IMR-90 (cell line): ENCODE measurements around the gene ZNRF4. TPM values are rescaled to one million over a fixed set of nuclear protein-coding genes. Genes with fewer than 3 reads are reported as not detected.

Experiments used
- ATAC-seq: fragments of 200-7000 bp; cut with Tn5 transposase; 2 replicates; pipeline ENCODE4 v1.9.1; 2020; ENCODE audit warnings: low read depth, mild to moderate bottlenecking, moderate library complexity
- BruUV-seq: library from RNA; stranded (reverse); fragments of 400-500 nt; replicated peaks from 2 replicates; lab custom pipeline; 2021; lab: Mats Ljungman, UMichigan
- CTCF ChIA-PET: fragments of 300-600 bp; formaldehyde crosslinking; extraction: SDS; loops from one replicate; lab custom pipeline; 2021; ENCODE audit warnings: antibody characterized with exemption; lab: Yijun Ruan, JAX
- POLR2A ChIA-PET: fragments of 300-600 bp; sonication (Branson Sonifier 250); formaldehyde crosslinking; loops from one replicate; lab custom pipeline; 2022; ENCODE audit warnings: antibody characterized with exemption; ENCODE audit not compliant: unreplicated experiment; lab: Charles Lee
- DNase-seq: peaks from one replicate; pipeline ENCODE4 v3.0.0; 2013
- H2AFZ ChIP-seq: replicated peaks from 2 replicates; pipeline ENCODE3; 2013; ENCODE audit warnings: low read length, mild to moderate bottlenecking; ENCODE audit not compliant: poor library complexity
- H2AK5ac ChIP-seq: 2 replicates; pipeline ENCODE4 v1.6.1; 2013; ENCODE audit warnings: low read depth, low read length, inconsistent platforms
- H2AK9ac ChIP-seq: replicated peaks from 2 replicates; pipeline ENCODE3; 2013; ENCODE audit warnings: mild to moderate bottlenecking, low read depth, low read length, moderate library complexity; ENCODE audit not compliant: poor library complexity
- H2BK120ac ChIP-seq: 2 replicates; pipeline ENCODE4 v1.6.1; 2013; ENCODE audit warnings: low read depth, low read length, inconsistent platforms
- H2BK15ac ChIP-seq: 3 replicates; pipeline ENCODE4 v1.6.1; 2013; ENCODE audit warnings: low read depth, low read length, inconsistent platforms
- H2BK20ac ChIP-seq: 2 replicates; pipeline ENCODE4 v1.6.1; 2013; ENCODE audit warnings: low read depth, mild to moderate bottlenecking, inconsistent platforms, low read length, moderate library complexity
- H2BK5ac ChIP-seq: 2 replicates; pipeline ENCODE4 v1.6.1; 2013; ENCODE audit warnings: mild to moderate bottlenecking, low read depth, low read length, inconsistent platforms; ENCODE audit not compliant: poor library complexity, severe bottlenecking
- H3K14ac ChIP-seq: replicated peaks from 2 replicates; pipeline ENCODE4 v1.6.1; 2013; ENCODE audit warnings: low read depth, low read length, inconsistent platforms
- H3K18ac ChIP-seq: 2 replicates; pipeline ENCODE4 v1.6.1; 2013; ENCODE audit warnings: low read depth, low read length, control low read depth
- H3K23ac ChIP-seq: 2 replicates; pipeline ENCODE4 v1.6.1; 2013; ENCODE audit warnings: low read depth, low read length, inconsistent platforms
- H3K27ac ChIP-seq: 2 replicates; pipeline ENCODE4 v1.5.1; 2013; ENCODE audit warnings: mild to moderate bottlenecking, control low read depth, low read length; ENCODE audit not compliant: insufficient read depth
- H3K27me3 ChIP-seq: 2 replicates; pipeline ENCODE4 v1.6.1; 2013; ENCODE audit warnings: low read length; ENCODE audit not compliant: control insufficient read depth, insufficient read depth
- H3K36me3 ChIP-seq: 2 replicates; pipeline ENCODE4 v1.6.1; 2013; ENCODE audit warnings: low read length, mixed read lengths; ENCODE audit not compliant: control insufficient read depth, insufficient read depth
- H3K4ac ChIP-seq: 2 replicates; pipeline ENCODE4 v1.6.1; 2013; ENCODE audit warnings: low read depth, low read length, inconsistent platforms
- H3K4me1 ChIP-seq: 2 replicates; pipeline ENCODE4 v1.6.1; 2013; ENCODE audit warnings: low read length, mixed read lengths; ENCODE audit not compliant: control insufficient read depth, insufficient read depth
- H3K4me2 ChIP-seq: 2 replicates; pipeline ENCODE4 v1.6.1; 2013; ENCODE audit warnings: low read depth, mild to moderate bottlenecking, control low read depth, low read length, moderate library complexity
- H3K4me3 ChIP-seq: 2 replicates; pipeline ENCODE4 v1.5.1; 2013; ENCODE audit warnings: low read depth, mild to moderate bottlenecking, control low read depth, low read length, moderate library complexity; ENCODE audit not compliant: insufficient read depth
- H3K56ac ChIP-seq: 2 replicates; pipeline ENCODE4 v1.6.1; 2013; ENCODE audit warnings: low read length, inconsistent platforms; ENCODE audit not compliant: insufficient read depth; ENCODE audit errors: extremely low read depth
- H3K79me1 ChIP-seq, 2 experiments: 2 replicates each; pipeline ENCODE4 v1.6.1; 2013; ENCODE audit warnings: low read length in 2 of 2, inconsistent platforms in 1 of 2, low read depth in 1 of 2
- H3K9ac ChIP-seq: 2 replicates; pipeline ENCODE4 v1.6.1; 2013; ENCODE audit warnings: low read depth, low read length, control low read depth
- H3K9me1 ChIP-seq: 2 replicates; pipeline ENCODE4 v1.6.1; 2013; ENCODE audit warnings: low read length, inconsistent platforms; ENCODE audit not compliant: insufficient read depth
- H3K9me3 ChIP-seq: 2 replicates; pipeline ENCODE4 v1.6.1; 2013; ENCODE audit warnings: low read length; ENCODE audit not compliant: control insufficient read depth, insufficient read depth
- H4K20me1 ChIP-seq: 2 replicates; pipeline ENCODE4 v1.6.1; 2013; ENCODE audit warnings: low read length, inconsistent platforms; ENCODE audit not compliant: insufficient read depth
- H4K5ac ChIP-seq: 2 replicates; pipeline ENCODE4 v1.6.1; 2013; ENCODE audit warnings: mild to moderate bottlenecking, low read depth, low read length, control low read depth
- H4K8ac ChIP-seq, 2 experiments: 2 replicates each; pipeline ENCODE4 v1.6.1; 2013; ENCODE audit warnings: low read depth in 2 of 2, low read length in 2 of 2, control low read depth in 1 of 2, inconsistent platforms in 1 of 2
- H4K91ac ChIP-seq: 2 replicates; pipeline ENCODE4 v1.6.1; 2013; ENCODE audit warnings: low read depth, low read length, inconsistent platforms; ENCODE audit not compliant: insufficient read depth
- BHLHE40 ChIP-seq: fragments of 150-350 bp; IDR thresholded peaks from 2 replicates; pipeline ENCODE4 v1.6.1; 2016; ENCODE audit warnings: mild to moderate bottlenecking, low read depth, low read length
- CEBPB ChIP-seq: IDR thresholded peaks from 2 replicates; pipeline ENCODE4 v1.6.1; 2012; ENCODE audit warnings: low read depth, low read length, improper control_type of control experiment
- CHD1 ChIP-seq: IDR thresholded peaks from 2 replicates; pipeline ENCODE4 v1.6.1; 2012; ENCODE audit warnings: low read depth, low read length, improper control_type of control experiment
- CTCF ChIP-seq: conservative IDR thresholded peaks from 2 replicates; pipeline ENCODE4 v1.5.1; 2012; ENCODE audit warnings: mild to moderate bottlenecking, low read depth, low read length, improper control_type of control experiment
- ELK1 ChIP-seq: fragments of 150-350 bp; IDR thresholded peaks from 2 replicates; pipeline ENCODE4 v1.6.1; 2016; ENCODE audit warnings: low read depth, mild to moderate bottlenecking, low read length, moderate library complexity, borderline replicate concordance
- FOS ChIP-seq: fragments of 150-350 bp; IDR thresholded peaks from 2 replicates; pipeline ENCODE4 v1.6.1; 2016; ENCODE audit warnings: low read depth, low read length
- MAFK ChIP-seq: IDR thresholded peaks from 2 replicates; pipeline ENCODE4 v1.6.1; 2012; ENCODE audit warnings: low read depth, low read length, improper control_type of control experiment
- MAZ ChIP-seq: IDR thresholded peaks from 2 replicates; pipeline ENCODE4 v1.6.1; 2012; ENCODE audit warnings: low read depth, mild to moderate bottlenecking, low read length, improper control_type of control experiment, moderate library complexity, borderline replicate concordance
- MXI1 ChIP-seq: IDR thresholded peaks from 2 replicates; pipeline ENCODE4 v1.6.1; 2012; ENCODE audit warnings: low read depth, mild to moderate bottlenecking, low read length, moderate library complexity, borderline replicate concordance
- NFE2L2 ChIP-seq: fragments of 150-350 bp; IDR thresholded peaks from 2 replicates; pipeline ENCODE4 v1.6.1; 2016; ENCODE audit warnings: low read depth, mild to moderate bottlenecking, low read length
- POLR2A ChIP-seq: IDR thresholded peaks from 2 replicates; pipeline ENCODE4 v1.6.1; 2012; ENCODE audit warnings: mild to moderate bottlenecking, low read depth, low read length
- RAD21 ChIP-seq: IDR thresholded peaks from 2 replicates; pipeline ENCODE4 v1.6.1; 2012; ENCODE audit warnings: low read length, improper control_type of control experiment
- RCOR1 ChIP-seq: IDR thresholded peaks from 2 replicates; pipeline ENCODE4 v1.6.1; 2012; ENCODE audit warnings: mild to moderate bottlenecking, low read length, improper control_type of control experiment; ENCODE audit not compliant: insufficient replicate concordance
- RFX5 ChIP-seq: IDR thresholded peaks from 2 replicates; pipeline ENCODE4 v1.8.0; 2012; ENCODE audit warnings: low read depth, mild to moderate bottlenecking, low read length, moderate library complexity
- SMC3 ChIP-seq: fragments of 150-350 bp; IDR thresholded peaks from 2 replicates; pipeline ENCODE4 v1.6.1; 2016; ENCODE audit warnings: low read depth, mild to moderate bottlenecking, antibody characterized with exemption, low read length, moderate library complexity
- USF2 ChIP-seq: fragments of 150-350 bp; IDR thresholded peaks from 2 replicates; pipeline ENCODE4 v1.6.1; 2017; ENCODE audit warnings: mild to moderate bottlenecking, antibody characterized with exemption, low read length, low read depth
- WGBS, 2 experiments: methylation state at CpG; one replicate each; pipeline versions ENCODE4 v1.1.5 to v1.1.7; 2013; ENCODE audit warnings: missing lambda C conversion rate in 2 of 2; ENCODE audit not compliant: insufficient read length in 1 of 2; ENCODE audit errors: extremely low coverage in 2 of 2; 5-methylcytosine and 5-hydroxymethylcytosine counted together
- dilution Hi-C: fragments of 300-500 bp; cut with HindIII; formaldehyde crosslinking; loops from one replicate; pipeline ENCODE4 v1.14.3; 2018; ENCODE audit warnings: low sequenced_read_pairs; ENCODE audit not compliant: unreplicated experiment
- in situ Hi-C: fragments of 300-500 bp; cut with MboI; formaldehyde crosslinking; loops from 3 replicates; pipeline ENCODE4 v1.14.3; 2019; ENCODE audit warnings: low sequenced_read_pairs, inconsistent platforms, mixed read lengths
- intact Hi-C: fragments of 100-400 bp; cut with micrococcal nuclease; formaldehyde crosslinking; loops from 2 replicates; pipeline ENCODE4 v1.10.0; 2022
- polyA plus RNA-seq, 3 experiments: library from polyadenylated mRNA; depleted of rRNA; stranded (reverse); fragments of >200 nt; gene quantifications; 2 replicates each; pipeline ENCODE4 v1.2.3, GENCODE V29; 2012; ENCODE audit warnings: low replicate concordance in 1 of 3
- total RNA-seq: library from RNA; depleted of rRNA; stranded (reverse); fragments of >200 nt; gene quantifications from 2 replicates; pipeline ENCODE4 v1.2.3, GENCODE V29; 2012

The ZNRF4 gene
- total and polyA plus RNA-seq, 2 of the 4 experiments (the other 2 are of a cell fraction), result not detected

GRCh38 chr19:5440299-5440698 lies 14.9 kb upstream of the ZNRF4 start:
- Histone ChIP-seq H3K9me1 (peaks cover 7% of the 10 kb centered on the region; the same call in 1 of the 2 replicates), H2BK120ac (no peak overlapping the region), H4K8ac (no peak overlapping the region), H4K20me1 (peaks cover 1% of the 10 kb centered on the region; the same call in 1 of the 2 replicates), H3K4ac (no peak overlapping the region), H2BK5ac (no peak overlapping the region), H3K4me3 (no peak overlapping the region), H3K23ac (no peak overlapping the region), H2AK5ac (no peak overlapping the region), H3K4me1 (peaks cover 7% of the 10 kb centered on the region), H3K27ac (no peak overlapping the region), H3K79me1 (no peaks in the 10 kb centered on the region), H4K91ac (no peak overlapping the region), H2BK20ac (no peak overlapping the region), H3K4me2 (no peak overlapping the region), H2AFZ (no peak overlapping the region), H3K9me3 (no peaks in the 10 kb centered on the region), H2AK9ac (no peak overlapping the region), H3K18ac (no peak overlapping the region), H3K56ac (no peak overlapping the region), H3K14ac (no peak overlapping the region), H3K9ac (no peak overlapping the region), H2BK15ac (no peak overlapping the region), H3K27me3 (peaks cover 5% of the 10 kb centered on the region; the same call in 1 of the 2 replicates), H4K5ac (no peak overlapping the region), H3K36me3 (no peaks in the 10 kb centered on the region)
- ChIA-PET CTCF (interaction anchor here (0.7 kb wide), 1 partner anchor 56 kb away, joined by 3 read pairs; no protein-coding TSS in a partner anchor), POLR2A (no interaction called here)
- no TSS peak for BruUV-seq
- dilution Hi-C loops, result no loop called here
- WGBS, 2 experiments, result 50% methylated on average over 1 of the region's 1 CpG; no CpG with 5 or more reads in 1 of the 2 experiments
- in situ Hi-C loops, result no loop called here
- no peak for DNase-seq
- TF ChIP-seq CTCF, result no peak
- no peak for TF ChIP-seq POLR2A
- no peak for TF ChIP-seq MAFK
- TF ChIP-seq CEBPB, result no peak
- TF ChIP-seq MAZ, result no peak
- TF ChIP-seq NFE2L2, result no peak
- TF ChIP-seq ELK1, result no peak
- no peak for TF ChIP-seq USF2
- no peak for TF ChIP-seq RFX5
- TF ChIP-seq RCOR1, result no peak
- TF ChIP-seq RAD21, result no peak
- no peak for TF ChIP-seq SMC3
- TF ChIP-seq MXI1, result no peak
- TF ChIP-seq BHLHE40, result no peak
- TF ChIP-seq CHD1, result no peak
- no peak for TF ChIP-seq FOS
- intact Hi-C loops, result no loop called here
- ATAC-seq, result no peak
